ENCODE data around the gene RABL3.

DNA sequence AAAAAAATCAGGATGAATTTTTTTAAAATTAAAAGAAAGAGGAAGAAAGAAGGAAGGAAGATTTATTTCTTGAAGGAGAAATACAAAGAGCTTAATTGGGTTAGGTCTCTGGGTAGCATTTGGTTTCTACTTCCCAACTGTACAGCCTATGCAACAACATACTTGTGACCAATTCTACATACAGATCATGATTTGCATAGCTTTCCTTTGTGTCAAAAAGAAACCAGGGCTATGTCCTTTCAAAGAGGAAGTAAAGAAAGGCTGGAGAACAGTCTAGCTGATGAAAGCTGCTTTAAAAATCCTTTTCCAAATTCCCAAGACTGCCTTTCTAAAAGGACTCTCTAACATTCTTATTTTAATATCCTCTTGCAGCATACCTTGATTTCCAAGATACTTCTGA, 54.2 kb downstream of the RABL3 start:
- TF ChIP-seq, protein P1, sequence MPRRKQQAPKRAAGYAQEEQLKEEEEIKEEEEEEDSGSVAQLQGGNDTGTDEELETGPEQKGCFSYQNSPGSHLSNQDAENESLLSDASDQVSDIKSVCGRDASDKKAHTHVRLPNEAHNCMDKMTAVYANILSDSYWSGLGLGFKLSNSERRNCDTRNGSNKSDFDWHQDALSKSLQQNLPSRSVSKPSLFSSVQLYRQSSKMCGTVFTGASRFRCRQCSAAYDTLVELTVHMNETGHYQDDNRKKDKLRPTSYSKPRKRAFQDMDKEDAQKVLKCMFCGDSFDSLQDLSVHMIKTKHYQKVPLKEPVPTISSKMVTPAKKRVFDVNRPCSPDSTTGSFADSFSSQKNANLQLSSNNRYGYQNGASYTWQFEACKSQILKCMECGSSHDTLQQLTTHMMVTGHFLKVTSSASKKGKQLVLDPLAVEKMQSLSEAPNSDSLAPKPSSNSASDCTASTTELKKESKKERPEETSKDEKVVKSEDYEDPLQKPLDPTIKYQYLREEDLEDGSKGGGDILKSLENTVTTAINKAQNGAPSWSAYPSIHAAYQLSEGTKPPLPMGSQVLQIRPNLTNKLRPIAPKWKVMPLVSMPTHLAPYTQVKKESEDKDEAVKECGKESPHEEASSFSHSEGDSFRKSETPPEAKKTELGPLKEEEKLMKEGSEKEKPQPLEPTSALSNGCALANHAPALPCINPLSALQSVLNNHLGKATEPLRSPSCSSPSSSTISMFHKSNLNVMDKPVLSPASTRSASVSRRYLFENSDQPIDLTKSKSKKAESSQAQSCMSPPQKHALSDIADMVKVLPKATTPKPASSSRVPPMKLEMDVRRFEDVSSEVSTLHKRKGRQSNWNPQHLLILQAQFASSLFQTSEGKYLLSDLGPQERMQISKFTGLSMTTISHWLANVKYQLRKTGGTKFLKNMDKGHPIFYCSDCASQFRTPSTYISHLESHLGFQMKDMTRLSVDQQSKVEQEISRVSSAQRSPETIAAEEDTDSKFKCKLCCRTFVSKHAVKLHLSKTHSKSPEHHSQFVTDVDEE (CRISPR knock-in tag; IDR thresholded peaks at IDR 0.05) = no peak
- TF ChIP-seq ESRRG (CRISPR knock-in tag; IDR thresholded peaks at IDR 0.05) (no peak), ZFP30 (CRISPR knock-in tag; IDR thresholded peaks at IDR 0.05) (no peak)
- TF ChIP-seq, protein P2, sequence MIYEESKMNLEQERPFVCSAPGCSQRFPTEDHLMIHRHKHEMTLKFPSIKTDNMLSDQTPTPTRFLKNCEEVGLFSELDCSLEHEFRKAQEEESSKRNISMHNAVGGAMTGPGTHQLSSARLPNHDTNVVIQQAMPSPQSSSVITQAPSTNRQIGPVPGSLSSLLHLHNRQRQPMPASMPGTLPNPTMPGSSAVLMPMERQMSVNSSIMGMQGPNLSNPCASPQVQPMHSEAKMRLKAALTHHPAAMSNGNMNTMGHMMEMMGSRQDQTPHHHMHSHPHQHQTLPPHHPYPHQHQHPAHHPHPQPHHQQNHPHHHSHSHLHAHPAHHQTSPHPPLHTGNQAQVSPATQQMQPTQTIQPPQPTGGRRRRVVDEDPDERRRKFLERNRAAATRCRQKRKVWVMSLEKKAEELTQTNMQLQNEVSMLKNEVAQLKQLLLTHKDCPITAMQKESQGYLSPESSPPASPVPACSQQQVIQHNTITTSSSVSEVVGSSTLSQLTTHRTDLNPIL (CRISPR knock-in tag; IDR thresholded peaks at IDR 0.05; ENCODE audit: low read depth) = no peak

Data from SK-N-SH treated with all-trans-retinoic acid at 6 μM for 48 hours (cell line).